Measurements from ENCODE around the gene PRR12. TPM values are rescaled to one million over a fixed set of nuclear protein-coding genes. Genes with fewer than 3 reads are reported as not detected.

PRR12 gene
- polyA plus RNA-seq, 3 donors = 0.04 to 3.3 (median 0.11) TPM

- H3K36me3 Mint-ChIP-seq = peaks cover 7 to 26% of the 10 kb centered on the region in 2 donors
- Histone ChIP-seq H2AFZ (ENCODE audit: insufficient read depth, low read depth, low read length, poor library complexity, severe bottlenecking) (no peak overlapping the region), H3K9me3 (replicated peaks in 1 of 2; ENCODE audit: control insufficient read depth in 1 of 2, insufficient read depth in 1 of 2, low read length in 2 of 2) (no peaks in the 10 kb centered on the region), H3K4me3 (replicated peaks in 1 of 3; ENCODE audit: low read depth in 2 of 3, low read length in 3 of 3) (no peak overlapping the region), H3K9ac (ENCODE audit: insufficient read depth, low read length, poor library complexity, severe bottlenecking) (no peak overlapping the region), H3K27me3 (ENCODE audit: control insufficient read depth in 2 of 2, insufficient read depth in 2 of 2, low read length in 2 of 2) (no peaks in the 10 kb centered on the region), H3K4me1 (ENCODE audit: control insufficient read depth in 1 of 2, insufficient read depth in 2 of 2, low read length in 2 of 2) (peaks cover 0 to 5% of the 10 kb centered on the region in 2 donors), H3K79me2 (ENCODE audit: insufficient read depth, low read length) (peaks cover 64% of the 10 kb centered on the region), H3K36me3 (replicated peaks in 1 of 2; ENCODE audit: control insufficient read depth in 1 of 2, insufficient read depth in 2 of 2, low read length in 2 of 2) (peaks cover 4 to 7% of the 10 kb centered on the region in 2 donors), H3K4me2 (replicated peaks; ENCODE audit: extremely low read depth, low read length, poor library complexity, severe bottlenecking) (no peak overlapping the region), H3K27ac (ENCODE audit: low read depth in 1 of 2, low read length in 2 of 2) (no peak overlapping the region), H4K20me1 (ENCODE audit: insufficient read depth, low read length) (peaks cover 53% of the 10 kb centered on the region)
- TF ChIP-seq CTCF (IDR thresholded peaks at IDR 0.05) = no peak
- no peaks in the 10 kb centered on the region for H3K27me3 Mint-ChIP-seq (ENCODE audit: low read depth in 3 of 3)
- no peak for DNase-seq
- no CpG with 5 or more reads among the region's 9 CpGs for WGBS (ENCODE audit: insufficient coverage)
- H3K4me3 Mint-ChIP-seq = no peak overlapping the region
- no peaks in the 10 kb centered on the region for H3K9me3 Mint-ChIP-seq
- peak overlapping the region in 4 of 7 donors; percentile 12 to 66 (median 60) for H3K27ac Mint-ChIP-seq
- intact Hi-C loops (cut with micrococcal nuclease) = no loop called here
- H3K4me1 Mint-ChIP-seq = peaks cover 21% of the 10 kb centered on the region
Observed at GRCh38 chr19:49567861-49568441, 23.0 kb upstream of the PRR12 start.

DNA sequence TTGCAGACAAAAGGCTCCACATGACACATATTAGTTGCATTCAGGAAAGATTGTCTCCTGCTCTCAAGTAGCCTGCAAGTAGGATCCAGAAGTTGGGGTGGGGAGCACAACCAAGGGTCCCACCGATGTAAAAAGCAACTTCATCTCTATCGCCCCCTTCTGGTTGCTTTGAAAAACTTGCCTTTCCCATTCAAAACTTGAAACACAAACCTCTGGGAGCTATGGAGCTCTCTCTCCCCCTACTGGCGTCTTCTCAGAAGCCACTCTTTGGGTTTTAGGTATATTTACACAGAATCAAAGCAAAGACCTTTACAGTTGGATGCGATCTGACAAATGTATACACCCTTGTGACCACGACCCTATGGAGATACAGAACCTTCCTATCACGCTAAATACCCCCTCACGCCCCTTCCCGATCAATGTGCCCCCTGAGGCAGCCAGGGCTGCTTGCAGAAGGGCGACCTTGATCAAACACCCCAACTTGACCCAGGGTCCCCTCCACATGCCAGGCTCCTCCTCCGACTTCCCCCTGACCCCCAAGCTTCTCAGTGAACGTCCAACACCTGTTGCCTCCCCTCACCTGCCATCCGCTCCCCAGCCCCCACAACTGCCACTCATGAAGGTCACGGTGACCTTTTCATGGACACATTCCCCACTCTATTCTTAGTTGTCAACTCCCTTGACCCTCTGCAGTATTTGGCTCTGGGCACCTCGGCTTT, 20.7 kb upstream of the PRR12 start:
- Histone ChIP-seq H3K4me3 (replicated peaks in 1 of 3; ENCODE audit: low read depth in 2 of 3, low read length in 3 of 3) (no peak overlapping the region), H4K20me1 (ENCODE audit: insufficient read depth, low read length) (peaks cover 52% of the 10 kb centered on the region), H3K27me3 (ENCODE audit: control insufficient read depth in 2 of 2, insufficient read depth in 2 of 2, low read length in 2 of 2) (no peaks in the 10 kb centered on the region), H2AFZ (ENCODE audit: insufficient read depth, low read depth, low read length, poor library complexity, severe bottlenecking) (no peak overlapping the region), H3K79me2 (ENCODE audit: insufficient read depth, low read length) (peaks cover 62% of the 10 kb centered on the region), H3K36me3 (replicated peaks in 1 of 2; ENCODE audit: control insufficient read depth in 1 of 2, insufficient read depth in 2 of 2, low read length in 2 of 2) (peaks cover 9 to 21% of the 10 kb centered on the region in 2 donors), H3K4me1 (ENCODE audit: control insufficient read depth in 1 of 2, insufficient read depth in 2 of 2, low read length in 2 of 2) (peaks cover 0 to 5% of the 10 kb centered on the region in 2 donors), H3K9me3 (replicated peaks in 1 of 2; ENCODE audit: control insufficient read depth in 1 of 2, insufficient read depth in 1 of 2, low read length in 2 of 2) (no peaks in the 10 kb centered on the region), H3K27ac (ENCODE audit: low read depth in 1 of 2, low read length in 2 of 2) (no peak overlapping the region), H3K4me2 (replicated peaks; ENCODE audit: extremely low read depth, low read length, poor library complexity, severe bottlenecking) (no peak overlapping the region), H3K9ac (ENCODE audit: insufficient read depth, low read length, poor library complexity, severe bottlenecking) (no peak overlapping the region)
- peak; percentile 72 to 86 (median 82) for DNase-seq
- TF ChIP-seq CTCF (IDR thresholded peaks at IDR 0.05) = peak; percentile 100
- 52% methylated on average over 9 of the region's 14 CpGs for WGBS (ENCODE audit: insufficient coverage)
- Mint-ChIP-seq H3K4me1 (peaks cover 13% of the 10 kb centered on the region), H3K4me3 (no peak overlapping the region), H3K27ac (peak overlapping the region in 2 of 7 donors; percentile 39 to 47), H3K27me3 (ENCODE audit: low read depth in 3 of 3) (no peaks in the 10 kb centered on the region), H3K9me3 (no peaks in the 10 kb centered on the region), H3K36me3 (peaks cover 21 to 34% of the 10 kb centered on the region in 2 donors)
- intact Hi-C loops (cut with micrococcal nuclease) = loop anchor here in 1 of 2 donors (2.0 kb wide), 1 partner anchor 63 kb away; no protein-coding TSS in a partner anchor
